HG02938 (cell line): Measurements from ENCODE around the gene PTPRM.
"Not testable (repeated sequence)": the region's sequence is repeated elsewhere in the genome, so short reads cannot be mapped to it uniquely, and the experiment has no call there.

ENCODE experiments used
- ATAC-seq: cut with Tn5 transposase; IDR thresholded peaks from one replicate; pipeline ENCODE4 v1.9.1; 2021; ENCODE audit warnings: mild to moderate bottlenecking, moderate library complexity; ENCODE audit not compliant: unreplicated experiment

Gene PTPRM

GRCh38 chr18:7924616-7925015 lies 357.5 kb downstream of the PTPRM start:
- ATAC-seq: no peak

- no peak for ATAC-seq
These were observed 359.4 kb downstream of the PTPRM start for GRCh38 chr18:7926526-7926925.

DNA sequence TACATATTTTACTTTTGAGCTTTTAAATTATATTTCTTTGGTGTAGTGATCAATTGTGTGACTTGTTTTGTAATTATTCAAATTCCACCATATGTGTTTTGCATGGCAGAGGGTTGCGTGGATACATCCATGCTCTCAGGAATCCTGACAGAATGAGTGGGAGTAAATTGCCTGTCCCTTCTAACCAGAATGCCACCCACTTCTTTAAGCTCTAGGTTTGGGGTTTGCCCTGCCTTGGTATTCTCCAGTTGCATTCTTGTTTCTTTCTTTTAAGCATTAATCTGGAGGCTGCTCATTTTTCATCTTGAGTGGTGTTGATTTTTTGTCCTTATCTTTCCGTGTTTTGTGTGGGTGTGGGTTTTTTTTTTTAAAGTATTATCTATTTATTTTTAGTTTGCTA lies 360.0 kb downstream of the PTPRM start:
- no peak for ATAC-seq

- ATAC-seq: no peak
These were observed 364.6 kb downstream of the PTPRM start for GRCh38 chr18:7931763-7932162.

DNA sequence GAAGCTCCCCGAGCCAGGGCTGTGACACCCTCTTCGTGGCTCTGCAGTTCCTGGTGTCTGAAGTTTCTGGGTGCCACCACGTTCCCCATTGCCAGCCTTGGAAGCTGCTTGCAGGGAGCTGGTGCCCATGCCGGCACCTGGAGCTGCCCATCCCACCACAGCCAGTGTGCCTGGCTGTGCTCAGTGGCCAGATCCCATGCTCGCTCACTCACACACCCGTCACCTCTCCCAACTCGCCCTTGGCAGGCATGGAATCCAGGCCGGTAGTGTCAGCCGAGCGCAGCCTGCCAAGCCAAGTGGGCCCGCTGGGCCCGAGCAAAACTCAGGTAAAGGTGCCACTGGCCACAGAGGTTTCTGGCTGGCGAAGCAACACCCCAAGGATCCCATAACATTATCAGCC lies 370.2 kb downstream of the PTPRM start:
- ATAC-seq: no peak

DNA sequence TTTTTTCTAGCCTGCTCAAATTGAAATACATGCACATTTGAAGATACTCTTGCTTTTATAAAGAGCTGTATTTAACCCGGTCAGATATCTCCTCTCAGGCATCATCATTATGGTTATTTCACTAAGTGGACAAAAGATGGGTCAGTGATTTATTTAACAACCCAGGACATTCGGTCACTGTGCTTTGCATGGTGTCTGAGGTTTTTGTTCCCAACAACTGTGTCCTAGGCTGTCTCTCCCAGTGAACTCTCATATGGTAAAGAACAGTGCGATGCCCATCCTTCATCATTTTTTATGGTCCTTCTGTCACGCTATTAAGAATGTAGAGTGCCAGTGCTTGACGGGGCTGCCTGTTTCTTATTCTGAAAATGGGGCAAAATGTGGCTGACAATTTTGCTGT lies 372.4 kb downstream of the PTPRM start:
- no peak for ATAC-seq

- ATAC-seq: no peak
These were observed 373.3 kb downstream of the PTPRM start for GRCh38 chr18:7940379-7940778.

GRCh38 chr18:7940971-7941370 lies 373.9 kb downstream of the PTPRM start:
- ATAC-seq: no peak

DNA sequence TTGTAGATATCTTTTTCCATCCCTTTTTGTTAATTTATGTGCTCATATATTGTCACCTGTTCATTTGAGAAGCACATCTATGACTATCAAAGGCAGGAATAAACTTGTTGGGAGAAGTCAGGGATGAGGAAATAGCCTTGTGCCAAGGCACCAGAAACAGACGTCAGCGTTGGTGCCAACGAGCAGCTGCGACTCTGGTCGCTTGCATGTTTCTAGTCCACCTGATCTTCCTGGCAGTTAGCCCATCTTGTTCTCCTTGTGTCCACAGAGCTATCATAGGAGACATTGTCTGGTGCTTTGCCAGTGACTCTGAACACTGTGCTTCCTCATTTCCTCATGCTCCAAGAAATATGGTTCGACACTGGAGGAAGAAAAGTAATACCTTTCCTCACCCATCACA lies 374.4 kb downstream of the PTPRM start:
- no peak for ATAC-seq

- no peak for ATAC-seq
These were observed 378.8 kb downstream of the PTPRM start for GRCh38 chr18:7945882-7946281.

- no peak for ATAC-seq
These were observed 379.7 kb downstream of the PTPRM start for GRCh38 chr18:7946734-7947377.

- ATAC-seq: no peak
These were observed 383.4 kb downstream of the PTPRM start for GRCh38 chr18:7950380-7951136.

DNA sequence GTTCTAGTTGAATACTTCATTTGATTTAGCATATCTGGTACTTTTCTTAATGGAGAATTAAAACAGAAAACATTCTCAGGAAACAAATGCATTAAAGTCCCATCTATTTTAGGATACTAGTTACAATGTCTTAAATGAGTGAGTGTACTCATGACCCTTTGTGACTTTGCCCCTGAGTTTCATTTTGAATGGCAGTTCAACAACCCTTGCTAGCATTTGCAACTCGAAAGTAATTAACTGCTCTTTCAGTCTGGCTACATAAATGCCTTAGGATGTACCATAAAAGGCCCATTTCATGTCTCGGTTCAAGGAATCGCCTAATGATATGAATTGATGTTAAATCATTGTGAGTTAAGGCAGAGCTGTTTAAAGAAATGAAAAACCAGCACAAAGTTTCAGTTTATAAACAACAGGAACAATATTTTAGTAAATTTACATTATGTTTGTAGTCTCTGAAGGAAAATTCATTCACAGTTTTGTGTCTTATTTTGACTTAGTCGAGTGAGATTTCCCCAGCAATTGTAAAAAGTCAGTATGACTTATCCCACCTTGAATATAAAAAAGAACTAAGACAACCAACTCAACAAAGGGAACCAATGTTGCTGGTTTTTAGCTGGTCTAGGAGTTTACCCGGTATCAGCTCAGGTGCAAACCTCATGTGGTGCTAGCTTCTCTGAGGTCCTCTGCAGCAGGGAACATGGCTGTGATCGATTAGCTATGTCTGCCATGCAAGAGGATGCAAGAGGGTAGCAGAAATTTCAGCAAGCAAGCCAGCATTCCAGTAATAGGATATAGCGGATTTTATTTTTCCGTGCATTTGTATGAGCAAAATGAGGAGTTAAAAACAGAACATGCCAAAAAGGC lies 386.2 kb downstream of the PTPRM start:
- ATAC-seq: no peak

DNA sequence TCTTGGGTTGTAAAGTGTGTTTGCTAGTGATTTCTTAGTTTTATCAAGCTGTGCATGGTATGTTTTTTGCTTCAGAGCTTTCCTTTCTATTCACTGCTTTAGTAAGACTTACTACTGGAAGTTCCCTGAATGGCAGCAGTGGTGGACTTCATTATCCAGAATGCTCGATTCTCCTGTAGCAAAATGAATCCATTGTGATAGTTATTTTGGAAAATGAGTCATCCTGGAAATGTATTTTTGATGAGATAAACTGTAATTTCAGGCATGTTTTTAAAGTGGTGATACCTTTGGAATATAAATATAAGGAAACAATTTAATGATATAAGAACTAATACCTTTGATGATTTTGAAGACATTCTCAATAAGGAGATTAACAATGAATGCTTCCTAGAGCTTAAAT lies 387.1 kb downstream of the PTPRM start:
- no peak for ATAC-seq

- no peak for ATAC-seq
These were observed 388.1 kb downstream of the PTPRM start for GRCh38 chr18:7955175-7955574.

GRCh38 chr18:7957297-7957696 lies 390.2 kb downstream of the PTPRM start:
- ATAC-seq: no peak

DNA sequence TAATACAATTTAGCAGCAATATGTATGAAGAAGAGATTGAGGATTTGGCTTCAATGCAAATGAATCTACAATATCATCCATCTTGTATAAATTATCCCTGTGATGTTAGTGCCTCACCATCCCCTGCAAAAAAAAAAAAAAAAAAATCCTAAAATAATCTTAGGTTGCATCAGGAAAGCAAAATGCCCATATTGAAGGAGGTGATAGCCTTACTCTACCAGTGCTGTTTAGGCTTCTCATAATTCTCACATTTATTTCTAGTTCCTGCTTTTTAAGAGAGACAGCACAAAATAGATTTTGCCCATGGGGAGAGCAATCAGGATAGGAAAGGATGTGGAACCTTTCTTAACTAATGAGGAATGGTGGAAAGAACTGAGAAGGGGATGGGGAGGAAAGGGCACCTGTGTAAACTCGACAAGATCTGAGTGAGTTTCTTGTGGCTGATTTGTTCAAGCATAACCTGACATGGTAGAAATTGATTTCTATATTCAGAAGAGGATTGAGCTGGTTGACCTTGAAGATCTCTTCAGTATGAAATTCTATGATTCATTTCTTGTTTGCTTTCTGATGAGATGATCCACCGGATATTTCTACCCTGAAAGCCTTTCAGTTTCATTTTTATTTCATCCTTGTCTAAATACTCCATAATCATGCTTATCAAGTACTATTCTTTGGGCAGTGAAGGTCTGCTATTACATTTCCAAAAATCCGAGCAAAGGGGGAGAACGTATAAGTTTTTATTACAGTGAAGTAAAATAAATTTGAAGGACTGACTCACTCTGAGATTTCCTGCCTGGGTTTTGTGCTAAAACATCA lies 391.2 kb downstream of the PTPRM start:
- no peak for ATAC-seq

- no peak for ATAC-seq
These were observed 391.7 kb downstream of the PTPRM start for GRCh38 chr18:7958897-7959146.

DNA sequence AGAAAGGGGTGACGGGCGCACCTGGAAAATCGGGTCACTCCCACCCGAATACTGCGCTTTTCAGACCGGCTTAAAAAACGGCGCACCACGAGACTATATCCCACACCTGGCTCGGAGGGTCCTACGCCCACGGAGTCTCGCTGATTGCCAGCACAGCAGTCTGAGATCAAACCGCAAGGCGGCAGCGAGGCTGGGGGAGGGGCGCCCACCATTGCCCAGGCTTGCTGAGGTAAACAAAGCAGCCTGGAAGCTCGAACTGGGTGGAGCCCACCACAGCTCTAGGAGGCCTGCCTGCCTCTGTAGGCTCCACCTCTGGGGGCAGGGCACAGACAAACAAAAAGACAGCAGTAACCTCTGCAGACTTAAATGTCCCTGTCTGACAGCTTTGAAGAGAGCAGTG lies 399.6 kb downstream of the PTPRM start:
- not testable (repeated sequence) for ATAC-seq

GRCh38 chr18:7974200-7974874 lies 407.2 kb downstream of the PTPRM start:
- ATAC-seq: no peak

- no peak for ATAC-seq
These were observed 410.8 kb downstream of the PTPRM start for GRCh38 chr18:7977897-7978296.
